Iris pigment epithelial cell (primary cell): Measurements from ENCODE around the gene ITPR2.
"Not testable (repeated sequence)": the region's sequence is repeated elsewhere in the genome, so short reads cannot be mapped to it uniquely, and the experiment has no call there.

ENCODE experiments used
- DNase-seq: peaks from one replicate; pipeline ENCODE4 v3.0.0-alpha.2; 2011; ENCODE audit warnings: low read depth

ITPR2 gene

GRCh38 chr12:26340649-26341048, 492.3 kb downstream of the ITPR2 start:
- DNase-seq: no peak

GRCh38 chr12:26339976-26340375, 493.0 kb downstream of the ITPR2 start:
- DNase-seq: no peak

- peak; percentile 60 for DNase-seq
Observed at GRCh38 chr12:26338586-26339572, 494.1 kb downstream of the ITPR2 start.

GRCh38 chr12:26335651-26336050, 497.3 kb downstream of the ITPR2 start:
- no peak for DNase-seq

- no peak for DNase-seq
Observed at GRCh38 chr12:26334621-26335124, 498.3 kb downstream of the ITPR2 start.

DNA sequence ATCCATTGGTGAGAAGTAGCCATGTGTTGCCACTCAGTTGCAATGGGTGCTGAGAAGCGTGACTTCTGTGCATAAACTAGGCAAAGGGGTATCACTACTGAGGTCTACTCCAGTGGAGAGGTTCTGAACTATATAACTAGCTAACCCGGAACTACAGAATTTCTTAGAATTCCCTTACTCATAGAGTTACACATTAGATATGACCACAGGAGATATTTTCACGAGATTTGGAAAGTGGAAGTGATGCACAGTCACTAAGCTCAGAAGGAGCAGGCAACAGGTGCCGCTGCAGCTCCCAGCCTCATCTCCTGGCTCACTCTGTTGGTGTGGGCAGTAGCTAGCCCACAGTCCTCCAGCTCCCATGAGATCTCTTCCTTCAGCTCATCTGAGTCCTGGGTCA, 501.0 kb downstream of the ITPR2 start:
- no peak for DNase-seq

DNA sequence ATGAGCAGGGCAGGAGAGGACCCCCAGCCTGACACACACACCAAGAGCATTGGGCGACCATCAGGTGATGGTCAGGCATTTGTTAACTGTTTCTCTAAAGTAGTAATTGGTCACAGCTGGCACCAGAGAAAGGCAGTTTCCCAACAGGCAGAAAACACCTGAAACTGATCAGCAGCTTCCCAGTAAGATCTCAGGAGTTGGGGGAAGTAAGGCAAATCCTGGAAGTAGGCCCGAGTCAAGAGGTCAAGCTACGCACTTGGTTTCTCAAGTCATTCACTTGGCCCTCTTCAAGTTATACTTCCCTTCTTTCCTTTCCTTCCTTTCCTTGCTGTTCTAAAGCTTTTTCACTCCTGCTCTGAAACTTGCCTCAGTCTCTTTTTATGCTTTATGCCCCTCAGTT, 501.9 kb downstream of the ITPR2 start:
- DNase-seq: no peak

- no peak for DNase-seq
Observed at GRCh38 chr12:26327975-26328644, 504.9 kb downstream of the ITPR2 start.

DNA sequence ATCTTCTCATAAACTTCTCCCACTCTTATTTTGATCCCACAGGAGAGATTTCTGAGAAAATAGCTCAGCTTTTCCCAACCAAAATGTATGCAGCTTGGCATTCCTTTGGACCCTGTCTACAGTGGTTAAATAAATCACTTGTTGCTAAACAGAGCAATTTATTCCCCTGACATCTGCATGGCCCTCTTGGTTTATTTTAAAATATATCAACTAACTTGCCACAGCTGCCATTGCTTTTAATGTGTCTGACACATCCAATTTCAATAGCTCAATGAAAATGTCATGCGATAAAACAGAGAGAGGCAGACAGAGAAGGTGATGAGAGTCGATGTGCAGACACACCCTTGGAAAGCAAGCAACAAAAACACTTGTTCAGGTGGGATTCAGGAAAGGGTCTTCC, 509.3 kb downstream of the ITPR2 start:
- DNase-seq: no peak

DNA sequence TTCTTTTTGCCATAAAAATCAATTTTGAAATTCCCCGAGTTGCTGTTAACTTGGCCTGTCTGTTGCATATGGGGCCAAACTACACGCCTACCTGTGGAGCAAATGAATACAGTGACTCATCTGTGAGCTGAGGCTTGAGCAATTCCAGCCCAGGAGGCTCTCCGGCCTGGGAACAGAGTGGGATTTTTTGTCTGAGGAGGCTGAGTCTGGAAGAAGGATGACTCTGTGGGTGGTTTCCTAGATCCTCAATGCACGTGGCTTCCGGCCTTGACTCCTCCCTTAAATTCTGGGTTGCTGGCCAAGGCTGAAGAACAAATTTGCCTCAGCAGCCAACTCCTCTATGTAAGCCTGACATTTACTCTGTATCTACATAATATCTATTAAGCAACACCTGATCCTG, 513.5 kb downstream of the ITPR2 start:
- peak; percentile 93 for DNase-seq

DNA sequence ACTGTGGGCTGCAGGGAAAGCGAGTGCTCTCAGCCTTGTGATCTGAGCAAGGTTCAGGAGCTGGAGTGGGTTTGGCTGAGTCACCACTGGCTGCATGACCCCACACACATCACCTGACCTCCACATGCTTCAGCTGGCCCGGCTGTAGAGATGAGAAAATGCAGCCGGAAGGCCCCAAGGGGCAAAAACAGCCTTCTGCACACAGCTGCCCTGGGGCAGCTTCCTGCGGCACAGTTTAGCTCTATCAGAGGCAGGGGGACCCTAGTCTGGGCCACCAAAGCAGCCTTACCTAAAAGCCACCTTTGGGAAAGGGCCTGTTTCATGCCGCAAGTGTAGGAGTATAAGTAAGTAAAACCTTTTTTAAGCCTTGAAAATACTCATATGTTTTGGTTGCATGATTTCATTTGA, 514.3 kb downstream of the ITPR2 start:
- peak; percentile 95 for DNase-seq

- peak; percentile 95 for DNase-seq
Observed at GRCh38 chr12:26317942-26318575, 514.9 kb downstream of the ITPR2 start.

- not testable (repeated sequence) for DNase-seq
Observed at GRCh38 chr12:26314103-26314502, 518.9 kb downstream of the ITPR2 start.

DNA sequence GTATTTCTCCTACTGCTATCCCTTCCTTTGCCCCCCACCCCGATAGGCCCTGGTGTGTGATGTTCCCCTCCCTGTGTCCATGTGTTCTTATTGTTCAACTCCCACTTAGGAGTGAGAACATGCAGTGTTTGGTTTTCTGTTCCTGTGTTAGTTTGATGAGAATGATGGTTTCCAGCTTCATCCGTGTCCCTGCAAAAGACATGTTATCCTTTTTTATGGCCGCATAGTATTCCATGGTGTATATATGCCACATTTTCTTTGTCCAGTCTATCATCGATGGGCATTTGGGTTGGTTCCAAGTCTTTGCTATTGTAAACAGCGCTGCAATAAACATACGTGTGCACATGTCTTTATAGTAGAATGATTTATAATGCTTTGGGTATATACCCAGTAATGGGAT, 522.5 kb downstream of the ITPR2 start:
- DNase-seq: not testable (repeated sequence)

DNA sequence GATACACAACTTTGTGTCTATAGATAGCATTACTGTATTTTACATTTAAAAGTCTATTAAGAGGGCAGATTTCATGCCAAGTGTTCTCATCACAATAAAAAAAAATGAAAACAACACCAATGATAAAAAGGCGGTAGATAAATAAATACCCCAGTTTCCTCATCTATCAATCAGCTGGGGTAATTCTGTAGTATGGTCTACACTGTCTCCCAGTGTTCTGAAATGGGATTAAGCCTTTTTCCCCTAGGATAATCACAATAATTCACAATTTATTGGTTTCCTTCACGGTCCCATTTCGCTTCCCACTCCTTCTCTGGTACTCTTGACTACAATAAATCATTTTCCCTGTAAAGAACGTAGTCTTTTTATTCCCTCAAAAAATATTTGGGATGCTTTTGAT, 523.4 kb downstream of the ITPR2 start:
- DNase-seq: no peak

DNA sequence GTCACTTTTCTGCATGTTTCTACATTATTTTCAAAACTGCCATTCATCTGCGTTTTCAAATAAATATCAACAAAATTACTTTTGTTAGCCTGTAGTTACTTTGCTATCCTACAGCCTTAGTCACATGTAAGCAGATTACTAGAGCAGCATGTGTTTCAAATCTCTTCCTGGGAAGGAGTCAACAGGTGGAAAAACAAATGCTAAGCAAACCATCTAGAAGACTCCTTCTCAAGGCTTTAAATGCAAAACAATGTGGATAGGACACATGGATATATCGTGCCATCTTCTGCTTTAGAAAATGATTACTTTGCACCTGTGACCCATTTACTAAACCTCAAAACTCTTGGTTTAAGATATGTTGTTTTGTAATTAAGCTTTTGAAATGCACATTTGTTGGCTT, 528.7 kb downstream of the ITPR2 start:
- no peak for DNase-seq

DNA sequence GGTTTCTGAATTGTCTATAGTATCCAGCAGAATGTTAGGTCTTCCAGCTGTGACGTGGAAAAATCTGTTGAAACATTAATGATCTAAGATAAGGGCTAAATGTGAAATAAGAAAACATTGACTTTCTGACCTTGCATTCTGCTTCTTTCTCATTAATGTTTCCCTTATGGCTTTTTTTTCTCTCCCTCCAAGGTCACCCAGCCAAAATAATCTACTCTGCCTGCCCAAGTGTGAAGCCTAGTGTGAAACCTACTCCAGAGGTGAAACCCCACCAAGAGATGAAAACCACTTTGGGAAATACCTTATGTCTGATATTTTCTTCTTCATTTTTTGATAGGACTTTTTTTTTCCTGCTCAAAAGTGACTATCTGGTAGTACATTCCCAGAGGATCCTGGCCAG, 529.6 kb downstream of the ITPR2 start:
- no peak for DNase-seq

DNA sequence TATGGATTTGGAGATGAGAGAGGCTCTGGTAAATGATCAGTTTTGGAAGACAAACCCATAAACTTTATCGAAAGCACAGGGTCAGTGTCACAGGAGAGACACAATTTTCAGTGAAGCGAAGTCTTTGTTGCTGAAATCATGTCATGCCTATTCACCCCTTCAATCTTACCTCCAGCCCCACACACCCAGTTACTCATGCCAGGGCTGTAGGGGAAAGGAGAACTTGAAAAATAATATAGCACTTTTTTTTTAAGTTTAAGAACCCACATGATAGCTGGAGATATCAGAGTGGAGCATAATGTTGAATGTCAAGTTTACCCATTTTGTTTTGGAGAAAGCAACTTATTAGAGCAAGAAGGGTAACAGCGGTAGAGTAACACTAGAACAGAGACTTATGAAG, 530.2 kb downstream of the ITPR2 start:
- no peak for DNase-seq

DNA sequence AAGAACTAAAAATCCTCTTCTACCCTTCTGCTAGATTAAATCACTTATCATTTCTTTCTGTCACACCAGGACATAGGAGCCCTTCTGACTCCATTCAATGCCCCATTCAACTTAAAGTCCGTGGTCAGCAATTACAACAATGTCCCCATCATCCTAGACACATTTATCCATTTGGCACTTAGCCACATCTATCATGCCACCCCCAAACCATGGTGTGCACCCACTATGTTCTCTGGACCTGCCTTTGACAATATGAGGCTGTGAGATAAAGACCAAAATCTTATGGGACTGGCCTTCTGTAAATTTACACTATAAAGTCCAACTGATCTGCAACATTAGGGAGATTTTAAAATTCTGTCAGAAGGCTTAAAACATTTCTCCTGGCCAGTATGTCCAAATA, 533.2 kb downstream of the ITPR2 start:
- no peak for DNase-seq

- DNase-seq: peak; percentile 87
Observed at GRCh38 chr12:26298785-26299621, 534.0 kb downstream of the ITPR2 start.

- peak; percentile 21 for DNase-seq
Observed at GRCh38 chr12:26297396-26298070, 535.5 kb downstream of the ITPR2 start.
